ENCODE data around the gene MYLK3. TPM values are rescaled to one million over a fixed set of nuclear protein-coding genes. Genes with fewer than 3 reads are reported as not detected.

Gene MYLK3
- total RNA-seq, 1 donor from 2014 or later = under 0.01 TPM

GRCh38 chr16:46759309-46759708 is 11.2 kb upstream of the MYLK3 start:
- DNase-seq (ENCODE audit: low read depth in 2 of 2) = no peak

GRCh38 chr16:46757339-46758050 is 9.4 kb upstream of the MYLK3 start:
- DNase-seq (ENCODE audit: low read depth in 2 of 2) = peak in 1 of 2 donors; percentile 31

- DNase-seq (ENCODE audit: low read depth in 2 of 2) = no peak
Measured at GRCh38 chr16:46756772-46757171, 8.6 kb upstream of the MYLK3 start.

GRCh38 chr16:46753015-46753414 is 4.9 kb upstream of the MYLK3 start:
- no peak for DNase-seq (ENCODE audit: low read depth in 2 of 2)

- DNase-seq (ENCODE audit: low read depth in 2 of 2) = no peak
Measured at GRCh38 chr16:46751381-46751780, 3.2 kb upstream of the MYLK3 start.

- DNase-seq (ENCODE audit: low read depth in 2 of 2) = no peak
Measured at GRCh38 chr16:46748775-46749705, 896 bp upstream of the MYLK3 start.

- no peak for DNase-seq (ENCODE audit: low read depth in 2 of 2)
Measured at GRCh38 chr16:46746821-46747776, 1.0 kb downstream of the MYLK3 start.

GRCh38 chr16:46745617-46746016 is 2.5 kb downstream of the MYLK3 start:
- DNase-seq (ENCODE audit: low read depth in 2 of 2) = no peak

- no peak for DNase-seq (ENCODE audit: low read depth in 2 of 2)
Measured at GRCh38 chr16:46743232-46743719, 4.9 kb downstream of the MYLK3 start.

GRCh38 chr16:46739934-46740333 is 8.2 kb downstream of the MYLK3 start:
- DNase-seq (ENCODE audit: low read depth in 2 of 2) = no peak

- DNase-seq (ENCODE audit: low read depth in 2 of 2) = no peak
Measured at GRCh38 chr16:46737621-46738214, 10.4 kb downstream of the MYLK3 start.

GRCh38 chr16:46736695-46737094 is 11.4 kb downstream of the MYLK3 start:
- DNase-seq (ENCODE audit: low read depth in 2 of 2) = no peak

GRCh38 chr16:46733319-46733830 is 14.8 kb downstream of the MYLK3 start:
- DNase-seq (ENCODE audit: low read depth in 2 of 2) = no peak

- DNase-seq (ENCODE audit: low read depth in 2 of 2) = no peak
Measured at GRCh38 chr16:46732561-46732960, 15.6 kb downstream of the MYLK3 start.

GRCh38 chr16:46731691-46732555 is 16.2 kb downstream of the MYLK3 start:
- no peak for DNase-seq (ENCODE audit: low read depth in 2 of 2)

GRCh38 chr16:46730801-46731690 is 17.1 kb downstream of the MYLK3 start:
- DNase-seq (ENCODE audit: low read depth in 2 of 2) = no peak

- no peak for DNase-seq (ENCODE audit: low read depth in 2 of 2)
Measured at GRCh38 chr16:46730126-46730525, 18.0 kb downstream of the MYLK3 start.

GRCh38 chr16:46729326-46729995 is 18.7 kb downstream of the MYLK3 start:
- DNase-seq (ENCODE audit: low read depth in 2 of 2) = no peak

Data from dermis microvascular lymphatic vessel endothelial cell (primary cell).